Measurements from ENCODE around the gene PROM1. TPM values are rescaled to one million over a fixed set of nuclear protein-coding genes. Genes with fewer than 3 reads are reported as not detected.

Gene PROM1
- total and polyA plus RNA-seq, 2 of the 13 experiments (the other 11 are each of a cell fraction or from before 2014, with no cell fraction given): 3.9 to 16.4 TPM

DNA sequence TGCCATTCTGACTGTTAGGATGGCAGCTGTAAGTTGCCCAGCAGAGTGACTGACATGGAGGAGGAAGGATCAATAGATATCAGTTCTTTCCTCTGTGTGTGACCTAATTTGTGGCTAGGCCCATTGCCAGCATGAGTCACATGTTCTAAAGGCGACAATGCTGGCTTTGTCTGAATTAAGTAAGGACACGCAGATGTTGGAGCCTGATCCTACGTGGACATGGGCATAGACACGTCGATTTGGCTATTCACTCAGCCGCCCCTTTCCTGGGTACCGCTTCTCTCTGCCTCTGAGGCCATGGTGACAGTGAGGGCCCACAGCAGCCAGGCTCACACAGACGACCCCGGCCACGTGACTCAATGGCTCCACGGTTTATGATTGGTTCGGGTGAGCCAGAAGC lies 16.3 kb downstream of the PROM1 start (continued):
- TF ChIP-seq HNRNPK (IDR thresholded peaks at IDR 0.05; ENCODE audit: low read depth, low read length, poor library complexity, severe bottlenecking) (no peak), FOSL2 (CRISPR knock-in tag; IDR thresholded peaks at IDR 0.05) (peak; percentile 70), ZSCAN25 (CRISPR knock-in tag; IDR thresholded peaks at IDR 0.05) (peak; percentile 50; the same call in 1 of the 2 replicates), ZNF460 (CRISPR knock-in tag; IDR thresholded peaks at IDR 0.05; ENCODE audit: borderline replicate concordance) (no peak), ZFP91 (CRISPR knock-in tag; IDR thresholded peaks at IDR 0.05; ENCODE audit: borderline replicate concordance) (no peak), NCOA5 (CRISPR knock-in tag; IDR thresholded peaks at IDR 0.05) (no peak), EZH2 (conservative IDR thresholded peaks at IDR 0.05; ENCODE audit: low read depth, low read length) (no peak), KLF12 (CRISPR knock-in tag; IDR thresholded peaks at IDR 0.05; ENCODE audit: borderline replicate concordance) (no peak), EEA1 (CRISPR knock-in tag; IDR thresholded peaks at IDR 0.05; ENCODE audit: borderline replicate concordance) (no peak), GATAD2A (CRISPR knock-in tag; IDR thresholded peaks at IDR 0.05) (0 out of 2 replicates have a peak, but pooled peaks have one; percentile 40), ZNF687 (CRISPR knock-in tag; IDR thresholded peaks at IDR 0.05) (peak; percentile 40), ZNF282 (IDR thresholded peaks at IDR 0.05; ENCODE audit: partially characterized antibody) (no peak), ZNF614 (CRISPR knock-in tag; IDR thresholded peaks at IDR 0.05; ENCODE audit: borderline replicate concordance) (no peak)
- TF ChIP-seq, protein P1, sequence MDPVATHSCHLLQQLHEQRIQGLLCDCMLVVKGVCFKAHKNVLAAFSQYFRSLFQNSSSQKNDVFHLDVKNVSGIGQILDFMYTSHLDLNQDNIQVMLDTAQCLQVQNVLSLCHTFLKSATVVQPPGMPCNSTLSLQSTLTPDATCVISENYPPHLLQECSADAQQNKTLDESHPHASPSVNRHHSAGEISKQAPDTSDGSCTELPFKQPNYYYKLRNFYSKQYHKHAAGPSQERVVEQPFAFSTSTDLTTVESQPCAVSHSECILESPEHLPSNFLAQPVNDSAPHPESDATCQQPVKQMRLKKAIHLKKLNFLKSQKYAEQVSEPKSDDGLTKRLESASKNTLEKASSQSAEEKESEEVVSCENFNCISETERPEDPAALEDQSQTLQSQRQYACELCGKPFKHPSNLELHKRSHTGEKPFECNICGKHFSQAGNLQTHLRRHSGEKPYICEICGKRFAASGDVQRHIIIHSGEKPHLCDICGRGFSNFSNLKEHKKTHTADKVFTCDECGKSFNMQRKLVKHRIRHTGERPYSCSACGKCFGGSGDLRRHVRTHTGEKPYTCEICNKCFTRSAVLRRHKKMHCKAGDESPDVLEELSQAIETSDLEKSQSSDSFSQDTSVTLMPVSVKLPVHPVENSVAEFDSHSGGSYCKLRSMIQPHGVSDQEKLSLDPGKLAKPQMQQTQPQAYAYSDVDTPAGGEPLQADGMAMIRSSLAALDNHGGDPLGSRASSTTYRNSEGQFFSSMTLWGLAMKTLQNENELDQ (CRISPR knock-in tag; IDR thresholded peaks at IDR 0.05; ENCODE audit: borderline replicate concordance): no peak
- TF ChIP-seq, protein P2, sequence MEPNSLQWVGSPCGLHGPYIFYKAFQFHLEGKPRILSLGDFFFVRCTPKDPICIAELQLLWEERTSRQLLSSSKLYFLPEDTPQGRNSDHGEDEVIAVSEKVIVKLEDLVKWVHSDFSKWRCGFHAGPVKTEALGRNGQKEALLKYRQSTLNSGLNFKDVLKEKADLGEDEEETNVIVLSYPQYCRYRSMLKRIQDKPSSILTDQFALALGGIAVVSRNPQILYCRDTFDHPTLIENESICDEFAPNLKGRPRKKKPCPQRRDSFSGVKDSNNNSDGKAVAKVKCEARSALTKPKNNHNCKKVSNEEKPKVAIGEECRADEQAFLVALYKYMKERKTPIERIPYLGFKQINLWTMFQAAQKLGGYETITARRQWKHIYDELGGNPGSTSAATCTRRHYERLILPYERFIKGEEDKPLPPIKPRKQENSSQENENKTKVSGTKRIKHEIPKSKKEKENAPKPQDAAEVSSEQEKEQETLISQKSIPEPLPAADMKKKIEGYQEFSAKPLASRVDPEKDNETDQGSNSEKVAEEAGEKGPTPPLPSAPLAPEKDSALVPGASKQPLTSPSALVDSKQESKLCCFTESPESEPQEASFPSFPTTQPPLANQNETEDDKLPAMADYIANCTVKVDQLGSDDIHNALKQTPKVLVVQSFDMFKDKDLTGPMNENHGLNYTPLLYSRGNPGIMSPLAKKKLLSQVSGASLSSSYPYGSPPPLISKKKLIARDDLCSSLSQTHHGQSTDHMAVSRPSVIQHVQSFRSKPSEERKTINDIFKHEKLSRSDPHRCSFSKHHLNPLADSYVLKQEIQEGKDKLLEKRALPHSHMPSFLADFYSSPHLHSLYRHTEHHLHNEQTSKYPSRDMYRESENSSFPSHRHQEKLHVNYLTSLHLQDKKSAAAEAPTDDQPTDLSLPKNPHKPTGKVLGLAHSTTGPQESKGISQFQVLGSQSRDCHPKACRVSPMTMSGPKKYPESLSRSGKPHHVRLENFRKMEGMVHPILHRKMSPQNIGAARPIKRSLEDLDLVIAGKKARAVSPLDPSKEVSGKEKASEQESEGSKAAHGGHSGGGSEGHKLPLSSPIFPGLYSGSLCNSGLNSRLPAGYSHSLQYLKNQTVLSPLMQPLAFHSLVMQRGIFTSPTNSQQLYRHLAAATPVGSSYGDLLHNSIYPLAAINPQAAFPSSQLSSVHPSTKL (CRISPR knock-in tag; IDR thresholded peaks at IDR 0.05): peak; percentile 29; the same call in 1 of the 2 replicates

Data from HepG2 (cell line).